Parathyroid adenoma (tissue), 2 donors: ENCODE measurements around the gene GRAMD1A.

Experiments used
- H2AFZ ChIP-seq: fragments of 300-600 bp; sonication (generic); one replicate; pipeline ENCODE4 v1.7.0; 2017; ENCODE audit warnings: antibody characterized with exemption, mild to moderate bottlenecking
- H3K27ac ChIP-seq: fragments of 300-600 bp; sonication (generic); one replicate; pipeline ENCODE4 v1.7.0; 2017
- H3K27me3 ChIP-seq: fragments of 300-600 bp; sonication (generic); one replicate; pipeline ENCODE4 v1.7.0; 2017; ENCODE audit warnings: low read length; ENCODE audit not compliant: control insufficient read depth, insufficient read depth
- H3K36me3 ChIP-seq: fragments of 300-600 bp; sonication (generic); one replicate; pipeline ENCODE4 v1.7.0; 2017; ENCODE audit warnings: low read length; ENCODE audit not compliant: control insufficient read depth, insufficient read depth
- H3K4me1 ChIP-seq: fragments of 300-600 bp; sonication (generic); one replicate; pipeline ENCODE4 v1.7.0; 2017; ENCODE audit warnings: control low read depth
- H3K4me2 ChIP-seq: fragments of 300-600 bp; sonication (generic); one replicate; pipeline ENCODE4 v1.7.0; 2017; ENCODE audit warnings: low read length
- H3K4me3 ChIP-seq: fragments of 300-600 bp; sonication (generic); one replicate; pipeline ENCODE4 v1.7.0; 2017; ENCODE audit warnings: low read depth, low read length
- H3K79me2 ChIP-seq: fragments of 300-600 bp; sonication (generic); one replicate; pipeline ENCODE4 v1.7.0; 2017; ENCODE audit warnings: control low read depth
- H3K9ac ChIP-seq: fragments of 300-600 bp; sonication (generic); one replicate; pipeline ENCODE4 v1.7.0; 2017; ENCODE audit warnings: mild to moderate bottlenecking
- H3K9me3 ChIP-seq: fragments of 300-600 bp; sonication (generic); one replicate; pipeline ENCODE4 v1.7.0; 2017; ENCODE audit warnings: low read length; ENCODE audit not compliant: control insufficient read depth
- TF ChIP-seq, protein P1 (sequence below): fragments of 300-600 bp; sonication (generic); IDR thresholded peaks from one replicate; pipeline ENCODE4 v1.7.0; 2017; ENCODE audit warnings: antibody characterized with exemption, mild to moderate bottlenecking
- donor health status: primary hyperparathyroidism.

GRAMD1A gene

DNA sequence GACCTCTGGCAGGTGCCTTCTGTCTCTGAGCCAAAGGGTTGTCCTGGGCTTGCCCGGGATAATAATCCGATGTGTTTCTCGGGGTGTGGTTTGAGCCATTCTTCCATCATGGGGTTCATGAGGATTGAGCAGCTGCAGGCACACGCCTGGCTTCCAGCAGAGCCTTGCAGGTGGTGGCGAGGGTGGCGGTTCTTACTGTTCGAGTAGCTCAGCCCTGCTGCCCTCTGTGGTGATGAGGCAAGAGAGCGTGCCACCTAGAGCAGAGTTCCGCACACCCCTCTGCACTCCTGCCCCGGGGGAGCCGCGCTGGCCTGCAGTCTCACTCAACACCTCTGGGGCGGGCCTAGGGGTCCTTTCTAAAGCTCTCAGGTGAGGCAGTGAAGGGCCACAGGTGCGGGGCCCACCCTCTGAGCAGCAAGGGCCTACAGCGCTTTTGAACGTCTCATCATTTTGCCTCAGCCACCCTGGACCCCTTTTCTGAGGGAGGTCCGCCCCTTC, 33.9 kb downstream of the GRAMD1A start:
- H3K27me3 ChIP-seq, result no peaks in the 10 kb centered on the region
- H3K4me3 ChIP-seq, result no peak overlapping the region
- H3K27ac ChIP-seq, result no peak overlapping the region
- no peaks in the 10 kb centered on the region for H3K9me3 ChIP-seq
- H3K9ac ChIP-seq, result no peak overlapping the region
- H2AFZ ChIP-seq, result no peak overlapping the region
- no peaks in the 10 kb centered on the region for H3K36me3 ChIP-seq
- no peak overlapping the region for H3K4me2 ChIP-seq
- TF ChIP-seq, protein P1, sequence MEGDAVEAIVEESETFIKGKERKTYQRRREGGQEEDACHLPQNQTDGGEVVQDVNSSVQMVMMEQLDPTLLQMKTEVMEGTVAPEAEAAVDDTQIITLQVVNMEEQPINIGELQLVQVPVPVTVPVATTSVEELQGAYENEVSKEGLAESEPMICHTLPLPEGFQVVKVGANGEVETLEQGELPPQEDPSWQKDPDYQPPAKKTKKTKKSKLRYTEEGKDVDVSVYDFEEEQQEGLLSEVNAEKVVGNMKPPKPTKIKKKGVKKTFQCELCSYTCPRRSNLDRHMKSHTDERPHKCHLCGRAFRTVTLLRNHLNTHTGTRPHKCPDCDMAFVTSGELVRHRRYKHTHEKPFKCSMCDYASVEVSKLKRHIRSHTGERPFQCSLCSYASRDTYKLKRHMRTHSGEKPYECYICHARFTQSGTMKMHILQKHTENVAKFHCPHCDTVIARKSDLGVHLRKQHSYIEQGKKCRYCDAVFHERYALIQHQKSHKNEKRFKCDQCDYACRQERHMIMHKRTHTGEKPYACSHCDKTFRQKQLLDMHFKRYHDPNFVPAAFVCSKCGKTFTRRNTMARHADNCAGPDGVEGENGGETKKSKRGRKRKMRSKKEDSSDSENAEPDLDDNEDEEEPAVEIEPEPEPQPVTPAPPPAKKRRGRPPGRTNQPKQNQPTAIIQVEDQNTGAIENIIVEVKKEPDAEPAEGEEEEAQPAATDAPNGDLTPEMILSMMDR, result no peak
- H3K79me2 ChIP-seq, result peaks cover 15% of the 10 kb centered on the region
- H3K4me1 ChIP-seq, result peaks cover 14% of the 10 kb centered on the region

DNA sequence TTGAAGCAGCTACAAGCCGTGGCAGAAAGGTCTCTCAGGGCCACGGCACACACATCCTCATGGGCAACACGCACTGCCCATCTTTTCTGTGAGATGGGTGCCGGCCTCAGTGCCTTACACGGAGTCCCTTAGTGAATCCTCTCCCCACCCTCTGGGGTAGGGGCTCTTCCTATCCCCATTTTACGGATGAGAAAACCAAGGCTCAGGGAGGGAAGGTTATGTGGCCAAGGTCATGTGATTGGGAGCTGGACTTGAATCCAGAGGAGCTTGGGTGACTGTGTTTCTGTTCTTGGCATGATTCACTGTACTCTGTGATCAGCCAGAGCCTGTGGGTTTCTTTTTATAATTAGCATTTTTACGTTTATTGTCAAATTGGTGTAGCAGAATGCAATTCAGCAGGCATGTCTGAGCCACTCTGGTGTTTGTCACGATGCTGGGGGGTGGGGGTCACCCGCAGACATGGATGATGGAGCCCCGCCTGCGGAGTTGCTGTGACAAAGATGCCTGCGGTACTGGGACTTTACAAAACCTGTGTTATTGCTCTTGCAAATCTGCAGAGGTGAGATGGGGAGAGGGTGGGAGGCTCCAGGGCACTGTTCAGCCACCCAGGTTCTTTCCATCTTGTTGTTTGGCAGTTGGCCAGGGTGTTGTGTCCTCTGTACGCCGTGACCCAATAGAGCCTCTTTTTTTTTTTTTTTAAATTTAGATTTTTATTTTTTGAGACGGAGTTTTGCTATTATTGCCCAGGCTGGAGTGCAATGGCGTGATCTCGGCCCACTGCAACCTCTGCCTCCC, 34.7 kb downstream of the GRAMD1A start:
- peaks cover 16% of the 10 kb centered on the region for H3K79me2 ChIP-seq
- H3K4me3 ChIP-seq, result no peak overlapping the region
- no peaks in the 10 kb centered on the region for H3K36me3 ChIP-seq
- peaks cover 12% of the 10 kb centered on the region for H3K4me1 ChIP-seq
- H3K9me3 ChIP-seq, result no peaks in the 10 kb centered on the region
- no peaks in the 10 kb centered on the region for H3K27me3 ChIP-seq
- H3K9ac ChIP-seq, result no peak overlapping the region
- H3K27ac ChIP-seq, result no peak overlapping the region
- no peak overlapping the region for H2AFZ ChIP-seq
- TF ChIP-seq, protein P1, result no peak
- H3K4me2 ChIP-seq, result no peak overlapping the region

DNA sequence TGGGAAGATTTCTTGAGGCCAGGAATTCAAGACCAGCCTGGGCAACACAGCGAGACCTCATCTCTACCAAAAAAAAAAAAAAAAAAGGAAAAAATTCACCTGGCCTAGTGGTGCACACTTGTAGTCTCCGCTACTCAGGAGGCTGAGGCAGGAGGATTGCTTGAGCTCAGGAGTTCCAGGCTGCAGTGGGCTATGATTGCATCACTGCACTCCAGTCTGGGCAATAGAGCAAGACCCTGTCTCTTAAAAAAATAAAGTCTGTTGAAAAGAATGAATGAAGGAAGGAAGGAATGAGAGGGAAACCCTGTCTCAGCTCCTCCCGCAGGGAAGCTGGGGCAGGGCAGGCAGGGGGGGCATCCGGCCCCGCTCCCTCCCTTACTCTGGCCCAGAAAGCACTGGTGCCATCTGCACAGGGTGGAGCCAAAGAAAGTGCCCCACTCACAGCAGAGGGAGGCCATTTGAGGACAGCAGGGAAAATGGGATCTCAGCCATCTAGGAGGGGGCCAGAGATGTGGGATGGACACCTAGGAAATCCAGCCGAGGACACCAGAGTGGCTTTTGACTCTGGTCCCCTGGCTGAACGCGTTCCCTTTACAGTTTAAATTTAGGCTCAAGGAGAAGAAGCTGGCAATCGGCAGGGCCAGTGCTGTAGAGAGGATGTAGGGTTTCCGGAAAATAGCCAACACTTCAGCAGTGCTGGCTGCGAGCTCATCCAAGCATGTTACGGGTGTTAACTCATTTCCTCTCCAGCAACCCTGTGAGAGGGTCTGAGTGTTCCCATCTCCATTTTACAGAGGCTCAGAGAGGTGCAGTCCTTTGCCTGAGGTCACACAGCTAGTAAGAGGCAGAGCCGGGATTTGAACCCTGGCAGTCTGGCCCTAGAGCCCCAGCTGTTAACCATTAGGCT, 37.8 kb downstream of the GRAMD1A start:
- TF ChIP-seq, protein P1, result no peak
- Histone ChIP-seq H3K27me3 (no peaks in the 10 kb centered on the region), H3K4me1 (peaks cover 21% of the 10 kb centered on the region), H3K9me3 (no peaks in the 10 kb centered on the region), H3K36me3 (no peaks in the 10 kb centered on the region), H3K4me3 (no peak overlapping the region), H3K4me2 (no peak overlapping the region), H2AFZ (no peak overlapping the region), H3K27ac (peak overlapping the region; percentile 42), H3K79me2 (peaks cover 9% of the 10 kb centered on the region), H3K9ac (no peak overlapping the region)

DNA sequence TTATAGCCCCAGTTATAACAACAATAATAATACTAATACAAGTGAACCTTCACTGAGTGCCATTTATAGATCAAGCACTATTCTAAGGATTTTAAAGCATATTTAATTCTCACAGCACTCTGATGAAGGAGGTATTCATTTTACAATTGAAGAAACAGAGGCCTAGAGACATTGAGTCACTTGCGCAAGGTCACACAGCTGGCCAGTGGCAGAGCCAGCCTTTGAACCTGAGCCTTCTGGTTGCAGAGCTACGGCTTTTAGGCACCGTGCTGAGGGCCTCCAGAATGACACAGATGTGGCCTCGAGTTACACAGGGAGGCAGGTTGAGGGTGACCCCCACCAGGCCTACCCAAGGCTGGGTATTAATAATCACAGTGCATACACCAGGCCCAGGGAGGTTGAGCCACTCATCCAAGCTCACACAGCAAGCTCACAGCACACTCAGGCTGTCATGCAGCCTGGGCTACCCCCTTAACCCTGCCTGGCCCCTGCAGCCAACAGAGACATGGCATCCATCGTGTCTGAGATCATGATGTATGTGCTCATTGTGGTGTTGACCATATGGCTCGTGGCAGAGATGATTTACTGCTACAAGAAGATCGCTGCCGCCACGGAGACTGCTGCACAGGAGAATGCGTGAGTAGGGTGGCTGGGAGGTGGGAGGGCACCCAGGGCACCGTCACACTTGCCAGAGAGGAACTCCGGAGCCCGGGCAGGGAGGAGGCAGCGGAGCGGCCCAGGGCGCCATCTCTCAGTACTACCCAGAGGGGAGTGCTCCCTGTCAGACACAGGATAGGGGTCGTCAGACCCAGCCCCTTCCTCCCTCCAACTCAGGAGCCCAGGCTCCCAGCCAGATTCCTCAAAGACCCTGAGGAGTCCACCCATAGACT, 38.7 kb downstream of the GRAMD1A start:
- H3K36me3 ChIP-seq, result no peaks in the 10 kb centered on the region
- no peak overlapping the region for H3K4me3 ChIP-seq
- H3K79me2 ChIP-seq, result peaks cover 5% of the 10 kb centered on the region
- no peak overlapping the region for H2AFZ ChIP-seq
- peaks cover 26% of the 10 kb centered on the region for H3K4me1 ChIP-seq
- peak overlapping the region; percentile 42 for H3K27ac ChIP-seq
- no peak overlapping the region for H3K4me2 ChIP-seq
- no peaks in the 10 kb centered on the region for H3K27me3 ChIP-seq
- no peaks in the 10 kb centered on the region for H3K9me3 ChIP-seq
- H3K9ac ChIP-seq, result no peak overlapping the region
- TF ChIP-seq, protein P1, result no peak
